AG09319 (cell line): ENCODE data around the gene TREML4.

Source experiments
- DNase-seq: peaks from one replicate; pipeline ENCODE4 v3.0.0-alpha.2; 2010; ENCODE audit warnings: low read depth; ENCODE audit errors: extremely low read depth
- TF ChIP-seq, protein P1 (sequence below): IDR thresholded peaks from 2 replicates; pipeline ENCODE4 v1.5.1; 2011; ENCODE audit warnings: low read depth, mild to moderate bottlenecking, inconsistent platforms, low read length, moderate library complexity

TREML4 gene

DNA sequence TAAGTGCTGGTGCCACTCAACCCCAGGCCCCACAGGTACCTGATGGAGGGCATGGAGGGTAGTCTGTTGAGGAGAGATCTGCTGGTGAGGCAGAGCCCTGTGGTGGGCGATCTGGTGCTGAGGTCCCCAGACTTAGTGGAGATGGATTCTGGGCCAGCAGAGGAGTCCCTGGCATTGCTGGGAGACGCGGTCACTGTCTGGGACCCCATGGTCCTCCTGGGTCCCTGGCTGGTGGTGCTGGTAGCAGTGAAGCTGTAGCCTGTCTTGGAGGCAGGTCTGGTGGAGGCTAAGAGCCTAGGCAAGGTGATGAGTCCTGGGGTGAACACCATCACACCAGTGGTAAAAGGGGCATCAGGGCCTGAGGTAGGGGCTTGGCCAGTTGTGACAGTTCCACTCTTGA is 33.8 kb upstream of the TREML4 start:
- TF ChIP-seq, protein P1, sequence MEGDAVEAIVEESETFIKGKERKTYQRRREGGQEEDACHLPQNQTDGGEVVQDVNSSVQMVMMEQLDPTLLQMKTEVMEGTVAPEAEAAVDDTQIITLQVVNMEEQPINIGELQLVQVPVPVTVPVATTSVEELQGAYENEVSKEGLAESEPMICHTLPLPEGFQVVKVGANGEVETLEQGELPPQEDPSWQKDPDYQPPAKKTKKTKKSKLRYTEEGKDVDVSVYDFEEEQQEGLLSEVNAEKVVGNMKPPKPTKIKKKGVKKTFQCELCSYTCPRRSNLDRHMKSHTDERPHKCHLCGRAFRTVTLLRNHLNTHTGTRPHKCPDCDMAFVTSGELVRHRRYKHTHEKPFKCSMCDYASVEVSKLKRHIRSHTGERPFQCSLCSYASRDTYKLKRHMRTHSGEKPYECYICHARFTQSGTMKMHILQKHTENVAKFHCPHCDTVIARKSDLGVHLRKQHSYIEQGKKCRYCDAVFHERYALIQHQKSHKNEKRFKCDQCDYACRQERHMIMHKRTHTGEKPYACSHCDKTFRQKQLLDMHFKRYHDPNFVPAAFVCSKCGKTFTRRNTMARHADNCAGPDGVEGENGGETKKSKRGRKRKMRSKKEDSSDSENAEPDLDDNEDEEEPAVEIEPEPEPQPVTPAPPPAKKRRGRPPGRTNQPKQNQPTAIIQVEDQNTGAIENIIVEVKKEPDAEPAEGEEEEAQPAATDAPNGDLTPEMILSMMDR: no peak
- DNase-seq: no peak

DNA sequence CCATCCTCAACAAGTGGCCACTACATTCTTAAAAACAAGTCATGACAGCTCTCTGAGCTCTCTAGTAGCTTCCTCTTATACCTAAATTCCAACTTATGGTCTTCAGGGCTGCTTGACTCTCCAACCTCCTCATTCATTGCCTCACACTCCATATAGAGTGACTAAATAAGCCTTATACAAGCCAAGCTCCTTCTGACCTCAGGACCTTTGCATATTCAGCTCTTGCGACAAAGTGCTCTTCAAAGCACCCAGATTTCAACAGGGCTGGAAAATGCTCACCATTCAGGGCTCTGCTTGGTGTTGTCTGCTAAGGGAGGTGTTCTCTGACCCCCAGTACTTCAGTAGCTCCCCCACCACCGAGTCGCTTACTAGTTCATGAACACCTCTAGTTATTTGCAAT is 30.9 kb upstream of the TREML4 start:
- TF ChIP-seq, protein P1: no peak
- no peak for DNase-seq

GRCh38 chr6:41199552-41200246 is 28.4 kb upstream of the TREML4 start:
- TF ChIP-seq, protein P1: no peak

GRCh38 chr6:41200296-41200900 is 27.8 kb upstream of the TREML4 start:
- DNase-seq: no peak
- TF ChIP-seq, protein P1: no peak

More at GRCh38 chr6:41199552-41200246, 28.4 kb upstream of the TREML4 start:
- DNase-seq: no peak

GRCh38 chr6:41200901-41201763 is 27.0 kb upstream of the TREML4 start, which contains the start of gene TREML2:
Gene TREML2, minus strand, starts transcription at chr6:41201149. Its CDS starts 141 bp downstream, at chr6:41201008.
- DNase-seq: no peak
- TF ChIP-seq, protein P1: no peak

GRCh38 chr6:41201764-41202173 is 26.4 kb upstream of the TREML4 start:
- TF ChIP-seq, protein P1: no peak
- DNase-seq: no peak

GRCh38 chr6:41204156-41204555 is 24.0 kb upstream of the TREML4 start:
- no peak for DNase-seq
- TF ChIP-seq, protein P1: no peak
